ENCODE data around the gene TUBA3C. TPM values are rescaled to one million over a fixed set of nuclear protein-coding genes. Genes with fewer than 3 reads are reported as not detected.

TUBA3C gene
- total and polyA plus RNA-seq, 2 experiments from 2014 or later = not detected

DNA sequence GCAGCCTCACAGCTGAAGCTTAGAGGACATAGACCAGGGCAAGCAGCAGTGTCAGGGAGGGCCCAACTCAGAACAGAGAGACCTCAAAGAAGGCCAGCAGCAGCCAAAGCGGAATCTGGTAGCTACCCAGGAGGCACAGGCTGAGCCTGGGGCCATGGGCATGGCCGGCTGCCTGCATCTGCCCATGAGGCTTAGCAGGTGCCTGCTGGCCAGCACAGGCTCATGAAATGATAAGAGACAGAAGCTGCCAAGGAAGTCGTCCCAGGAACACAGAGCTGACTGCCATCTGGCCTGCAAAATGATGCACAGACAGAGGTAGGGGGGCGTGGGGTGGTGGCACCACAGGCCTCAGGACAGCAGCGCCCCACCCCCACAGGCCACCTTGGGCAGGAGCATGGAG lies 29.2 kb downstream of the TUBA3C start:
- DNase-seq (ENCODE audit: low spot score) (no peak), ATAC-seq (no peak)
- Mint-ChIP-seq H3K27ac (no peak overlapping the region), H3K27me3 (ENCODE audit: insufficient read depth, low read depth, poor library complexity) (peaks cover 10% of the 10 kb centered on the region), H3K9me3 (peaks cover 97% of the 10 kb centered on the region), H3K4me3 (no peak overlapping the region), H3K4me1 (no peaks in the 10 kb centered on the region; the same call in 2 of the 3 replicates), H3K36me3 (ENCODE audit: low read depth) (peaks cover 44% of the 10 kb centered on the region)
- Histone ChIP-seq H3K27ac (ENCODE audit: low read depth) (no peak overlapping the region), H2AFZ (no peak overlapping the region), H3K79me2 (replicated peaks; ENCODE audit: insufficient read depth) (no peaks in the 10 kb centered on the region), H3K36me3 (ENCODE audit: insufficient read depth) (no peaks in the 10 kb centered on the region; the same call in 1 of the 2 replicates), H3F3A (replicated peaks; ENCODE audit: low read depth) (no peaks in the 10 kb centered on the region), H3K4me2 (no peak overlapping the region), H3K9me2 (ENCODE audit: insufficient read depth) (no peaks in the 10 kb centered on the region), H4K20me1 (replicated peaks; ENCODE audit: insufficient read depth) (no peaks in the 10 kb centered on the region), H3K4me3 (no peak overlapping the region), H3K4me1 (ENCODE audit: insufficient read depth) (no peaks in the 10 kb centered on the region), H3K27me3 (ENCODE audit: insufficient read depth) (no peaks in the 10 kb centered on the region)
- TF ChIP-seq STAT1 (IDR thresholded peaks at IDR 0.05; ENCODE audit: unreplicated experiment) (no peak), ZNF114 (CRISPR knock-in tag; IDR thresholded peaks at IDR 0.05) (no peak), ZNF331 (CRISPR knock-in tag; IDR thresholded peaks at IDR 0.05; ENCODE audit: low read depth) (no peak), POLR2AphosphoS5 (IDR thresholded peaks at IDR 0.05; ENCODE audit: low read depth) (no peak), CREB1 (CRISPR knock-in tag; IDR thresholded peaks at IDR 0.05; ENCODE audit: low read depth) (no peak), EZH2phosphoT487 (IDR thresholded peaks at IDR 0.05; ENCODE audit: unreplicated experiment) (no peak), EZH2 (IDR thresholded peaks at IDR 0.05; ENCODE audit: low read depth, unreplicated experiment) (no peak), JUNB (IDR thresholded peaks at IDR 0.05; ENCODE audit: unreplicated experiment) (no peak), NANOG (IDR thresholded peaks at IDR 0.05; ENCODE audit: borderline replicate concordance) (no peak)
- TF ChIP-seq, protein P1, sequence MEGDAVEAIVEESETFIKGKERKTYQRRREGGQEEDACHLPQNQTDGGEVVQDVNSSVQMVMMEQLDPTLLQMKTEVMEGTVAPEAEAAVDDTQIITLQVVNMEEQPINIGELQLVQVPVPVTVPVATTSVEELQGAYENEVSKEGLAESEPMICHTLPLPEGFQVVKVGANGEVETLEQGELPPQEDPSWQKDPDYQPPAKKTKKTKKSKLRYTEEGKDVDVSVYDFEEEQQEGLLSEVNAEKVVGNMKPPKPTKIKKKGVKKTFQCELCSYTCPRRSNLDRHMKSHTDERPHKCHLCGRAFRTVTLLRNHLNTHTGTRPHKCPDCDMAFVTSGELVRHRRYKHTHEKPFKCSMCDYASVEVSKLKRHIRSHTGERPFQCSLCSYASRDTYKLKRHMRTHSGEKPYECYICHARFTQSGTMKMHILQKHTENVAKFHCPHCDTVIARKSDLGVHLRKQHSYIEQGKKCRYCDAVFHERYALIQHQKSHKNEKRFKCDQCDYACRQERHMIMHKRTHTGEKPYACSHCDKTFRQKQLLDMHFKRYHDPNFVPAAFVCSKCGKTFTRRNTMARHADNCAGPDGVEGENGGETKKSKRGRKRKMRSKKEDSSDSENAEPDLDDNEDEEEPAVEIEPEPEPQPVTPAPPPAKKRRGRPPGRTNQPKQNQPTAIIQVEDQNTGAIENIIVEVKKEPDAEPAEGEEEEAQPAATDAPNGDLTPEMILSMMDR (conservative IDR thresholded peaks at IDR 0.05; ENCODE audit: low read depth in 2 of 2) = no peak
- TF ChIP-seq, protein P2, sequence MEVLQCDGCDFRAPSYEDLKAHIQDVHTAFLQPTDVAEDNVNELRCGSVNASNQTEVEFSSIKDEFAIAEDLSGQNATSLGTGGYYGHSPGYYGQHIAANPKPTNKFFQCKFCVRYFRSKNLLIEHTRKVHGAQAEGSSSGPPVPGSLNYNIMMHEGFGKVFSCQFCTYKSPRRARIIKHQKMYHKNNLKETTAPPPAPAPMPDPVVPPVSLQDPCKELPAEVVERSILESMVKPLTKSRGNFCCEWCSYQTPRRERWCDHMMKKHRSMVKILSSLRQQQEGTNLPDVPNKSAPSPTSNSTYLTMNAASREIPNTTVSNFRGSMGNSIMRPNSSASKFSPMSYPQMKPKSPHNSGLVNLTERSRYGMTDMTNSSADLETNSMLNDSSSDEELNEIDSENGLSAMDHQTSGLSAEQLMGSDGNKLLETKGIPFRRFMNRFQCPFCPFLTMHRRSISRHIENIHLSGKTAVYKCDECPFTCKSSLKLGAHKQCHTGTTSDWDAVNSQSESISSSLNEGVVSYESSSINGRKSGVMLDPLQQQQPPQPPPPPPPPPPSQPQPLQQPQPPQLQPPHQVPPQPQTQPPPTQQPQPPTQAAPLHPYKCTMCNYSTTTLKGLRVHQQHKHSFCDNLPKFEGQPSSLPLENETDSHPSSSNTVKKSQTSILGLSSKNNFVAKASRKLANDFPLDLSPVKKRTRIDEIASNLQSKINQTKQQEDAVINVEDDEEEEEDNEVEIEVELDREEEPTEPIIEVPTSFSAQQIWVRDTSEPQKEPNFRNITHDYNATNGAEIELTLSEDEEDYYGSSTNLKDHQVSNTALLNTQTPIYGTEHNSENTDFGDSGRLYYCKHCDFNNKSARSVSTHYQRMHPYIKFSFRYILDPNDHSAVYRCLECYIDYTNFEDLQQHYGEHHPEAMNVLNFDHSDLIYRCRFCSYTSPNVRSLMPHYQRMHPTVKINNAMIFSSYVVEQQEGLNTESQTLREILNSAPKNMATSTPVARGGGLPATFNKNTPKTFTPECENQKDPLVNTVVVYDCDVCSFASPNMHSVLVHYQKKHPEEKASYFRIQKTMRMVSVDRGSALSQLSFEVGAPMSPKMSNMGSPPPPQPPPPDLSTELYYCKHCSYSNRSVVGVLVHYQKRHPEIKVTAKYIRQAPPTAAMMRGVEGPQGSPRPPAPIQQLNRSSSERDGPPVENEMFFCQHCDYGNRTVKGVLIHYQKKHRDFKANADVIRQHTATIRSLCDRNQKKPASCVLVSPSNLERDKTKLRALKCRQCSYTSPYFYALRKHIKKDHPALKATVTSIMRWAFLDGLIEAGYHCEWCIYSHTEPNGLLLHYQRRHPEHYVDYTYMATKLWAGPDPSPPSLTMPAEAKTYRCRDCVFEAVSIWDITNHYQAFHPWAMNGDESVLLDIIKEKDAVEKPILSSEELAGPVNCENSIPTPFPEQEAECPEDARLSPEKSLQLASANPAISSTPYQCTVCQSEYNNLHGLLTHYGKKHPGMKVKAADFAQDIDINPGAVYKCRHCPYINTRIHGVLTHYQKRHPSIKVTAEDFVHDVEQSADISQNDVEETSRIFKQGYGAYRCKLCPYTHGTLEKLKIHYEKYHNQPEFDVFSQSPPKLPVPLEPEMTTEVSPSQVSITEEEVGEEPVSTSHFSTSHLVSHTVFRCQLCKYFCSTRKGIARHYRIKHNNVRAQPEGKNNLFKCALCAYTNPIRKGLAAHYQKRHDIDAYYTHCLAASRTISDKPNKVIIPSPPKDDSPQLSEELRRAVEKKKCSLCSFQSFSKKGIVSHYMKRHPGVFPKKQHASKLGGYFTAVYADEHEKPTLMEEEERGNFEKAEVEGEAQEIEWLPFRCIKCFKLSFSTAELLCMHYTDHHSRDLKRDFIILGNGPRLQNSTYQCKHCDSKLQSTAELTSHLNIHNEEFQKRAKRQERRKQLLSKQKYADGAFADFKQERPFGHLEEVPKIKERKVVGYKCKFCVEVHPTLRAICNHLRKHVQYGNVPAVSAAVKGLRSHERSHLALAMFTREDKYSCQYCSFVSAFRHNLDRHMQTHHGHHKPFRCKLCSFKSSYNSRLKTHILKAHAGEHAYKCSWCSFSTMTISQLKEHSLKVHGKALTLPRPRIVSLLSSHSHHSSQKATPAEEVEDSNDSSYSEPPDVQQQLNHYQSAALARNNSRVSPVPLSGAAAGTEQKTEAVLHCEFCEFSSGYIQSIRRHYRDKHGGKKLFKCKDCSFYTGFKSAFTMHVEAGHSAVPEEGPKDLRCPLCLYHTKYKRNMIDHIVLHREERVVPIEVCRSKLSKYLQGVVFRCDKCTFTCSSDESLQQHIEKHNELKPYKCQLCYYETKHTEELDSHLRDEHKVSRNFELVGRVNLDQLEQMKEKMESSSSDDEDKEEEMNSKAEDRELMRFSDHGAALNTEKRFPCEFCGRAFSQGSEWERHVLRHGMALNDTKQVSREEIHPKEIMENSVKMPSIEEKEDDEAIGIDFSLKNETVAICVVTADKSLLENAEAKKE (CRISPR knock-in tag; IDR thresholded peaks at IDR 0.05) = no peak
- TF ChIP-seq, protein P3, sequence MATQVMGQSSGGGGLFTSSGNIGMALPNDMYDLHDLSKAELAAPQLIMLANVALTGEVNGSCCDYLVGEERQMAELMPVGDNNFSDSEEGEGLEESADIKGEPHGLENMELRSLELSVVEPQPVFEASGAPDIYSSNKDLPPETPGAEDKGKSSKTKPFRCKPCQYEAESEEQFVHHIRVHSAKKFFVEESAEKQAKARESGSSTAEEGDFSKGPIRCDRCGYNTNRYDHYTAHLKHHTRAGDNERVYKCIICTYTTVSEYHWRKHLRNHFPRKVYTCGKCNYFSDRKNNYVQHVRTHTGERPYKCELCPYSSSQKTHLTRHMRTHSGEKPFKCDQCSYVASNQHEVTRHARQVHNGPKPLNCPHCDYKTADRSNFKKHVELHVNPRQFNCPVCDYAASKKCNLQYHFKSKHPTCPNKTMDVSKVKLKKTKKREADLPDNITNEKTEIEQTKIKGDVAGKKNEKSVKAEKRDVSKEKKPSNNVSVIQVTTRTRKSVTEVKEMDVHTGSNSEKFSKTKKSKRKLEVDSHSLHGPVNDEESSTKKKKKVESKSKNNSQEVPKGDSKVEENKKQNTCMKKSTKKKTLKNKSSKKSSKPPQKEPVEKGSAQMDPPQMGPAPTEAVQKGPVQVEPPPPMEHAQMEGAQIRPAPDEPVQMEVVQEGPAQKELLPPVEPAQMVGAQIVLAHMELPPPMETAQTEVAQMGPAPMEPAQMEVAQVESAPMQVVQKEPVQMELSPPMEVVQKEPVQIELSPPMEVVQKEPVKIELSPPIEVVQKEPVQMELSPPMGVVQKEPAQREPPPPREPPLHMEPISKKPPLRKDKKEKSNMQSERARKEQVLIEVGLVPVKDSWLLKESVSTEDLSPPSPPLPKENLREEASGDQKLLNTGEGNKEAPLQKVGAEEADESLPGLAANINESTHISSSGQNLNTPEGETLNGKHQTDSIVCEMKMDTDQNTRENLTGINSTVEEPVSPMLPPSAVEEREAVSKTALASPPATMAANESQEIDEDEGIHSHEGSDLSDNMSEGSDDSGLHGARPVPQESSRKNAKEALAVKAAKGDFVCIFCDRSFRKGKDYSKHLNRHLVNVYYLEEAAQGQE (IDR thresholded peaks at IDR 0.05; ENCODE audit: unreplicated experiment) = no peak
- TF ChIP-seq, protein P4, sequence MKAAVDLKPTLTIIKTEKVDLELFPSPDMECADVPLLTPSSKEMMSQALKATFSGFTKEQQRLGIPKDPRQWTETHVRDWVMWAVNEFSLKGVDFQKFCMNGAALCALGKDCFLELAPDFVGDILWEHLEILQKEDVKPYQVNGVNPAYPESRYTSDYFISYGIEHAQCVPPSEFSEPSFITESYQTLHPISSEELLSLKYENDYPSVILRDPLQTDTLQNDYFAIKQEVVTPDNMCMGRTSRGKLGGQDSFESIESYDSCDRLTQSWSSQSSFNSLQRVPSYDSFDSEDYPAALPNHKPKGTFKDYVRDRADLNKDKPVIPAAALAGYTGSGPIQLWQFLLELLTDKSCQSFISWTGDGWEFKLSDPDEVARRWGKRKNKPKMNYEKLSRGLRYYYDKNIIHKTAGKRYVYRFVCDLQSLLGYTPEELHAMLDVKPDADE (IDR thresholded peaks at IDR 0.05) = no peak
